ENCODE data around the gene EGFL7. TPM values are rescaled to one million over a fixed set of nuclear protein-coding genes. Genes with fewer than 3 reads are reported as not detected.

EGFL7 gene
- total RNA-seq, 1 donor from 2014 or later: 38.2 TPM

DNA sequence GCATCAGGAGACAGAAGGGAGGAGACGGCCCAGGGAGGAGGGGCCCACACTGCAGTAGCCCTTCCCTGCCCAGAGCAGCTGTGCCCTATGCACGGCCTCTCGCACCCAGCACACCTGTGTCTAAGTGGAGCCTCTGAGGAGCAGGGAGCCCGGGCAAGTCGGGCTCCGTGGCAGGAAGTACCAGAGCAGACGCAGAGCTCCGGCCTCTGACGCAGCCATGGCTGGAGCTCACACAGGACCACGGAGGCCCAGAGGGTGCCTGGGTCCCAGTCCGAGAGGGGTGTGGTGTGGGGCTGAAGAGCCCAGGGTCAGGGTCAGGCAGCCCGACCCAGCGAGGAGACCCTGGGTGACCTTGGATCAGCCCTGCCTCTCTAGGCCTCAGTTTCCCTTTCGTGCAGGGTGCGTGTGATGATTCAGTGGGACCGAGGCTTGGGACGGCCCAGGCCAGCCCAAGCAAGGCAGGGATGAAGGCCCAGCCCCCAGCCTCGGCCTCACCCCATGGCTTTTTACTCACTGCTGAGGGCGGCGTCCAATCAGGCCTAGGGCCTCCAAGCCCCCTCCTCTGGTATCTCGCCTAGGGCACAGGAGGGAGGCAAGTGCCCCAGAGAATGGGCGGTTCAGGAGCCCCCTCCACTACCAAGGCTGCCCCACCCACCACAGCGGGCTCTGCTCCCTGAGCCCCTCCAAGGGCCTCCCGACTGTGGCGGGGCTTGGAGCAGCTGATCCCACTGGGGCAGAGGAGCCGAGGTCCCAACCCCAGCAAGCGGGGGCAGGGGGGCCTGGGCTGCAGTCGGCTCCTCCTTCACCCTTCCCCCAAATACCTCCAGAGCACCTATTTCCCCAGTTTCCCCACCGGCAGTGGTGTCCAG lies 28.8 kb downstream of the EGFL7 start:
- no peaks in the 10 kb centered on the region for H3K9me3 Mint-ChIP-seq
- no peaks in the 10 kb centered on the region for H3K4me1 Mint-ChIP-seq
- DNase-seq (ENCODE audit: low spot score in 2 of 2, unreplicated experiment in 2 of 2): no peak
- no peaks in the 10 kb centered on the region for H3K36me3 Mint-ChIP-seq
- no peak overlapping the region for H3K4me3 Mint-ChIP-seq
- H3K27ac Mint-ChIP-seq: no peak overlapping the region
- TF ChIP-seq CTCF (IDR thresholded peaks at IDR 0.05; ENCODE audit: unreplicated experiment): no peak
- H3K27me3 Mint-ChIP-seq (ENCODE audit: low read depth): no peaks in the 10 kb centered on the region

DNA sequence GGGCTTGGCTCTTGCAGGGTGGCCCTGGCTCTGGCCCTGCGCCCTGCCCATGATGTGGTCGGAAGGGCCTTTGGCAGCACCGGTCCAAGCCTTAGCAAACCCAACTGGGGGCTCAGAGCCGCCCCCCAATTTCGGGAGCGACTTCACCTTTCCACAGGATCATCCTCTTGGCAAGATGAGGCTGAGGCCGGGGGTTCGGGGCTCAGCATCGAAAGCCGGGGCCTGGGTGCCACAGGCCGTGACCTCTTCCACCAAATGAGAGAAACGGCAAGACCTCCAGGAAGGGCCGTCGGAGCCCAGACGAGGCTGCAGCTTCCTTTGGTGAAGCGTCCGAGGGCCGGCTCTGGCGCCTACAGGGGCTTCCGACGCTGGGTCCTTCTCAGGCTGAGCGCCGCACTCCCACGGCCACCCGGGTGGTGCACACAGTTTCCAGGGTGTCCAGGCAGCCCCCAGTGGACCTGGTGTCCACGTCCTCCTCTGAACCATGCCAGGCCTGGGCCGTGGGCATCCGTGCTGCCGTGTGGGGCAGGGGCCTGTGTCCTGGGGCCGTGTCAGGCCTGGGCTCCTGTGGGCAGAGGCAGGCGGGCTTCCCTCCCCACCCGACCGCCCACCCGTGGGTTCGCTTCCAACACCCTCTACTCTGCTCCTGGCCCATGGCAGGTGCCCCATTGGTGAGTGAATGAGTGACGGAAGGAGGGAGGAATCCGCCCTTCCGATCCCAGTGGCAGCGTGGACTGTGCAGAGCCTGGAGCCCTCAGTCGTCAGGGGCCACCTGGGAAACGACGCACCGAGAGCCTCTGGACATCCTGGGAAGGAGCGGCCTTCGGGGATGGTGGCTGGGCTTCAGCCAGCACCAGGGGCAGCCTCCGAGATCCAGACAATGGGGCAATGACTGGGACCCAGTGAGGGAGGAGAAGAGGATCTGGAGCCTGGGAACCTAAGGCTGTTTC lies 29.7 kb downstream of the EGFL7 start:
- TF ChIP-seq CTCF (IDR thresholded peaks at IDR 0.05; ENCODE audit: unreplicated experiment): no peak
- Mint-ChIP-seq H3K4me3 (no peak overlapping the region), H3K4me1 (peaks cover 2% of the 10 kb centered on the region), H3K9me3 (no peaks in the 10 kb centered on the region), H3K27me3 (ENCODE audit: low read depth) (no peaks in the 10 kb centered on the region), H3K36me3 (no peaks in the 10 kb centered on the region), H3K27ac (no peak overlapping the region)
- no peak for DNase-seq (ENCODE audit: low spot score in 2 of 2, unreplicated experiment in 2 of 2)

GRCh38 chr9:136693135-136693489 lies 30.4 kb downstream of the EGFL7 start:
- H3K27me3 Mint-ChIP-seq (ENCODE audit: low read depth): no peaks in the 10 kb centered on the region
- peaks cover 3% of the 10 kb centered on the region for H3K4me1 Mint-ChIP-seq
- no peak overlapping the region for H3K27ac Mint-ChIP-seq
- no peaks in the 10 kb centered on the region for H3K36me3 Mint-ChIP-seq
- TF ChIP-seq CTCF (IDR thresholded peaks at IDR 0.05; ENCODE audit: unreplicated experiment): no peak
- DNase-seq (ENCODE audit: low spot score in 2 of 2, unreplicated experiment in 2 of 2): no peak
- no peaks in the 10 kb centered on the region for H3K9me3 Mint-ChIP-seq
- H3K4me3 Mint-ChIP-seq: no peak overlapping the region

- Mint-ChIP-seq H3K27me3 (ENCODE audit: low read depth) (no peaks in the 10 kb centered on the region), H3K4me1 (peaks cover 3% of the 10 kb centered on the region), H3K36me3 (no peaks in the 10 kb centered on the region), H3K27ac (no peak overlapping the region), H3K9me3 (no peaks in the 10 kb centered on the region), H3K4me3 (no peak overlapping the region)
- TF ChIP-seq CTCF (IDR thresholded peaks at IDR 0.05; ENCODE audit: unreplicated experiment): no peak
- DNase-seq (ENCODE audit: low spot score in 2 of 2, unreplicated experiment in 2 of 2): no peak
These were observed 30.9 kb downstream of the EGFL7 start for GRCh38 chr9:136693490-136694162.

- DNase-seq (ENCODE audit: low spot score in 2 of 2, unreplicated experiment in 2 of 2): no peak
- Mint-ChIP-seq H3K4me1 (peaks cover 3% of the 10 kb centered on the region), H3K9me3 (no peaks in the 10 kb centered on the region), H3K27me3 (ENCODE audit: low read depth) (no peaks in the 10 kb centered on the region), H3K36me3 (no peaks in the 10 kb centered on the region), H3K4me3 (no peak overlapping the region), H3K27ac (no peak overlapping the region)
- TF ChIP-seq CTCF (IDR thresholded peaks at IDR 0.05; ENCODE audit: unreplicated experiment): peak; percentile 34
These were observed 31.6 kb downstream of the EGFL7 start for GRCh38 chr9:136694163-136694871.

All from mesothelial cell of epicardium (in vitro differentiated cells).